ENCODE results near the gene KIT. TPM values are rescaled to one million over a fixed set of nuclear protein-coding genes. Genes with fewer than 3 reads are reported as not detected.

Gene KIT
- total and polyA plus RNA-seq, 2 donors (not counting 3 experiments of a cell fraction or from before 2014, with no cell fraction given) = 19.8 to 39.7 TPM

DNA sequence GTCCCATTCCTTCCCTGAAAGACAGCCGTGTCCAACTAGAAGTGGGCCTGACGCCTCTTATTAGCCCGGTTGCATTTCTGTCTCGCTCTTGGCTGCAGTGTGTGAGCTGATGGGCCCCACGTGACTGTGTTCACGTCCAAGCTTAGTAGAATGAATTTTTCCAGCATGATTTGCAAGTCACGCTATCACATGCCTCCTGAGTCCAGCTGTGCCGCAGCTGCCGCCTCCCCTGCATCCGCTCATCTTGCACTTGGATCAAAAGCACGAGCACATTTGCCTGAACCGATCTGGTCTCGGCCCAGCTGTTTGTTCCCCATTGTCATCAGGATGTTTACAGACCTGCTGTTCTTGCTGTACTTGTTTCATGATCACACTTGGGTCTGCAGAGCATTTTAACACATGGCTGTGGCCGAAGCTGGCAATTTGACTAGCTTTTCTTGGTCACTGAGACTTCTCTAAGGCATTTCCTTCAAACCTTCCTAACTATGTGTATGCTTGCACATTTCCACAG lies 126.5 kb downstream of the KIT start:
- TF ChIP-seq JUN (IDR thresholded peaks at IDR 0.05; ENCODE audit: borderline replicate concordance, insufficient read depth, insufficient read length, low read depth) (no peak), EZH2 (IDR thresholded peaks at IDR 0.05; ENCODE audit: borderline replicate concordance, low read depth, low read length, severe bottlenecking) (no peak), POLR2AphosphoS5 (IDR thresholded peaks at IDR 0.05; ENCODE audit: insufficient read depth, low read depth, low read length) (no peak)
- TF ChIP-seq, protein P1, sequence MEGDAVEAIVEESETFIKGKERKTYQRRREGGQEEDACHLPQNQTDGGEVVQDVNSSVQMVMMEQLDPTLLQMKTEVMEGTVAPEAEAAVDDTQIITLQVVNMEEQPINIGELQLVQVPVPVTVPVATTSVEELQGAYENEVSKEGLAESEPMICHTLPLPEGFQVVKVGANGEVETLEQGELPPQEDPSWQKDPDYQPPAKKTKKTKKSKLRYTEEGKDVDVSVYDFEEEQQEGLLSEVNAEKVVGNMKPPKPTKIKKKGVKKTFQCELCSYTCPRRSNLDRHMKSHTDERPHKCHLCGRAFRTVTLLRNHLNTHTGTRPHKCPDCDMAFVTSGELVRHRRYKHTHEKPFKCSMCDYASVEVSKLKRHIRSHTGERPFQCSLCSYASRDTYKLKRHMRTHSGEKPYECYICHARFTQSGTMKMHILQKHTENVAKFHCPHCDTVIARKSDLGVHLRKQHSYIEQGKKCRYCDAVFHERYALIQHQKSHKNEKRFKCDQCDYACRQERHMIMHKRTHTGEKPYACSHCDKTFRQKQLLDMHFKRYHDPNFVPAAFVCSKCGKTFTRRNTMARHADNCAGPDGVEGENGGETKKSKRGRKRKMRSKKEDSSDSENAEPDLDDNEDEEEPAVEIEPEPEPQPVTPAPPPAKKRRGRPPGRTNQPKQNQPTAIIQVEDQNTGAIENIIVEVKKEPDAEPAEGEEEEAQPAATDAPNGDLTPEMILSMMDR (IDR thresholded peaks at IDR 0.05; ENCODE audit: extremely low read depth in 1 of 2, insufficient read depth in 1 of 2, low read depth in 1 of 2, low read length in 2 of 2) = no peak
- TF ChIP-seq, protein P2, sequence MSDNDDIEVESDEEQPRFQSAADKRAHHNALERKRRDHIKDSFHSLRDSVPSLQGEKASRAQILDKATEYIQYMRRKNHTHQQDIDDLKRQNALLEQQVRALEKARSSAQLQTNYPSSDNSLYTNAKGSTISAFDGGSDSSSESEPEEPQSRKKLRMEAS (IDR thresholded peaks at IDR 0.05; ENCODE audit: insufficient read depth, insufficient read length) = no peak
- Histone ChIP-seq H3K36me3 (ENCODE audit: control insufficient read depth in 2 of 2, extremely low read depth in 1 of 2, insufficient read depth in 2 of 2, low read length in 2 of 2) (no peaks in the 10 kb centered on the region), H3K9me3 (replicated peaks; ENCODE audit: control insufficient read depth, insufficient read depth, low read length) (no peaks in the 10 kb centered on the region), H3K9ac (replicated peaks; ENCODE audit: extremely low read depth, insufficient read depth, low read length) (no peak overlapping the region), H3K79me2 (ENCODE audit: control insufficient read depth, insufficient read depth, low read length) (no peaks in the 10 kb centered on the region), H3K27ac (ENCODE audit: insufficient read depth, low read depth, low read length) (no peak overlapping the region), H3K27me3 (ENCODE audit: control insufficient read depth in 2 of 2, insufficient read depth in 2 of 2, low read length in 2 of 2) (no peaks in the 10 kb centered on the region), H3K4me2 (ENCODE audit: insufficient read depth, low read length) (no peak overlapping the region), H3K9me1 (replicated peaks; ENCODE audit: control insufficient read depth, extremely low read depth, insufficient read depth, low read length) (no peaks in the 10 kb centered on the region), H2AFZ (ENCODE audit: low read depth, low read length) (no peak overlapping the region), H4K20me1 (replicated peaks; ENCODE audit: control insufficient read depth, extremely low read depth, insufficient read depth, low read length) (no peaks in the 10 kb centered on the region), H3K4me1 (ENCODE audit: control insufficient read depth, extremely low read depth, insufficient read depth, low read length) (no peaks in the 10 kb centered on the region), H3K4me3 (replicated peaks in 1 of 3; ENCODE audit: insufficient read depth in 1 of 3, low read depth in 1 of 3, low read length in 3 of 3) (no peak overlapping the region)
- dilution Hi-C loops (cut with MboI; ENCODE audit: extremely low pct_ligation_motif_present, low sequenced_read_pairs) (no loop called here), intact Hi-C loops (cut with micrococcal nuclease) (no loop called here)
- FAIRE-seq = no peak
- ChIA-PET POLR2A (no interaction called here), CTCF (no interaction called here)
- no peak for DNase-seq (ENCODE audit: low read depth, low spot score)
- no TSS peak for BruUV-seq (replicated peaks)
